ENCODE measurements around the gene FAM83F. TPM values are rescaled to one million over a fixed set of nuclear protein-coding genes. Genes with fewer than 3 reads are reported as not detected.
A peak's percentile ranks its signal among the peaks of the same experiment; 100 is the strongest.

The FAM83F gene
- polyA plus RNA-seq, 10 donors, result 0.08 to 1.0 (median 0.15) TPM

GRCh38 chr22:40056559-40056958, 61.8 kb downstream of the FAM83F start:
- DNase-seq, result no peak

- DNase-seq, result no peak
Measured at GRCh38 chr22:40057652-40058051, 62.9 kb downstream of the FAM83F start.

- no peak for DNase-seq
Measured at GRCh38 chr22:40058265-40058664, 63.5 kb downstream of the FAM83F start.

GRCh38 chr22:40065981-40066380, 71.2 kb downstream of the FAM83F start:
- no peak for DNase-seq

- DNase-seq, result no peak
Measured at GRCh38 chr22:40067639-40068038, 72.9 kb downstream of the FAM83F start.

- DNase-seq, result peak in 1 of 3 donors; percentile 13
Measured at GRCh38 chr22:40070701-40071100, 75.9 kb downstream of the FAM83F start.

- DNase-seq, result no peak
Measured at GRCh38 chr22:40071720-40072119, 77.0 kb downstream of the FAM83F start.

- no peak for DNase-seq
Measured at GRCh38 chr22:40076702-40077645, 82.2 kb downstream of the FAM83F start.

- DNase-seq, result no peak
Measured at GRCh38 chr22:40077646-40078016, 82.9 kb downstream of the FAM83F start.

GRCh38 chr22:40081662-40082061, 86.9 kb downstream of the FAM83F start:
- DNase-seq, result no peak

GRCh38 chr22:40082184-40082583, 87.4 kb downstream of the FAM83F start:
- DNase-seq, result no peak

GRCh38 chr22:40083794-40084193, 89.0 kb downstream of the FAM83F start:
- no peak for DNase-seq

- no peak for DNase-seq
Measured at GRCh38 chr22:40084246-40084645, 89.5 kb downstream of the FAM83F start.

- DNase-seq, result no peak
Measured at GRCh38 chr22:40088818-40089217, 94.1 kb downstream of the FAM83F start.

Other genes starting within 250 kb of the FAM83F start
- not detected for gene ENTHD1, start 101.2 kb upstream of the FAM83F start, polyA plus RNA-seq (ENCODE audit: insufficient read length in 10 of 10)
- 1 to 10 TPM in 3 of 10 donors, under 1 TPM in 7; 0.37 to 4.2 (median 0.62) TPM for gene GRAP2, start 93.9 kb upstream of the FAM83F start, polyA plus RNA-seq (ENCODE audit: insufficient read length in 10 of 10)
- gene TMA7B, start 34.6 kb upstream of the FAM83F start, polyA plus RNA-seq (ENCODE audit: insufficient read length in 10 of 10), result under 1 TPM in 5 of 10 donors, not detected in 5; 0.12 to 0.44 (median 0.18) TPM
- gene TNRC6B, start 183.0 kb downstream of the FAM83F start, polyA plus RNA-seq (ENCODE audit: insufficient read length in 10 of 10), result 10 to 100 TPM in 5 of 10 donors, 1 to 10 TPM in 5; 7.0 to 11.2 (median 10.0) TPM

Data from muscle of back (tissue), 11 donors.